NT2/D1 (cell line): ENCODE data around the gene CRADD.

ENCODE experiments used
- SUZ12 ChIP-seq: IDR thresholded peaks from 2 replicates; pipeline ENCODE4 v1.6.1; 2011; ENCODE audit not compliant: insufficient read length, insufficient read depth; ENCODE audit errors: extremely low read depth
- YY1 ChIP-seq: IDR thresholded peaks from 2 replicates; pipeline ENCODE4 v1.6.1; 2011; ENCODE audit not compliant: insufficient read length, insufficient read depth
- ZNF274 ChIP-seq: IDR thresholded peaks from 2 replicates; pipeline ENCODE4 v1.6.1; 2011; ENCODE audit warnings: mild to moderate bottlenecking, low read depth, low read length

DNA sequence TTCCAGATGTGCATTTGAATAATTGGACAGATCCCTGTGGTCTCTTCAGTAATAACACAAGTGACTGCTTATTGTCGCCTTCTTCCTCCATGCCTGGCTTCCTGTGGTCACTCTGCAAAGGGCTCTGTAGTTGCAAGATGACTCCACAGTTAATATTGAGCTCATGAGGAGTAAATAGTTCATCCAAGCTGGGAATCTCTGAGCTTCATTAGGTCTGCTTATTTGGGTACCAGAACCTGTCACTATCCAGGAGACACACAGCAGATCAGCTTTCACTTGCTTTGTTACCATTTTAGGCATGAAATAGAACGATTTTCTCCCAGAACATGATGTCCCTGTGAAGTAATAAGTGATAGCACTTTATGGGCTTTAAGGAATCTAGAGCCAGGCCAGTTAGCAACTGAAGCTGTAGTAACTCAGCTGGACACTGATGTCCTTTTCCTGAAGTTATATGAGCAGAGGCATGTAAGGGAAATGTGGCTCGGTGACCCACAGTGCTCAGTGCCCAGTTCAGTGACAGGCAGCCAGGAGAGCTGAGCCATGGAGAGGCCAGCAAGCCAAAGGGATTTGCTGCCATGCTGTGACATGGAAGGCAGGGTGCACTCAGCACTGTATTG, 50.1 kb downstream of the CRADD start:
- no peak for TF ChIP-seq SUZ12
- no peak for TF ChIP-seq ZNF274
- TF ChIP-seq YY1: no peak
